Thymus (tissue), 11 donors: ENCODE results near the gene RGL1. TPM values are rescaled to one million over a fixed set of nuclear protein-coding genes. Genes with fewer than 3 reads are reported as not detected.

Experiments used
- DNase-seq, 9 donors: peaks; one replicate each; pipeline ENCODE4 v3.0.0-alpha.2; 2013; ENCODE audit warnings: low spot score in 9 of 9, low read depth in 6 of 9, missing footprints in 1 of 9
- H3K27ac ChIP-seq, 2 donors: one replicate each; pipeline ENCODE4 v1.5.1; 2013; ENCODE audit warnings: control low read depth in 1 of 2, low read depth in 1 of 2, low read length in 1 of 2, mild to moderate bottlenecking in 1 of 2, moderate library complexity in 1 of 2
- H3K27me3 ChIP-seq, 2 donors: one replicate each; pipeline ENCODE4 v1.5.1; 2013; ENCODE audit warnings: low read length in 1 of 2; ENCODE audit not compliant: control insufficient read depth in 2 of 2, insufficient read depth in 1 of 2
- H3K36me3 ChIP-seq, 2 donors: one replicate each; pipeline ENCODE4 v1.5.1; 2013; ENCODE audit warnings: low read length in 1 of 2, mild to moderate bottlenecking in 1 of 2, moderate library complexity in 1 of 2; ENCODE audit not compliant: control insufficient read depth in 2 of 2, insufficient read depth in 2 of 2
- H3K4me1 ChIP-seq, 2 donors: one replicate each; pipeline ENCODE4 v1.5.1; 2013; ENCODE audit warnings: low read length in 2 of 2; ENCODE audit not compliant: control insufficient read depth in 2 of 2, insufficient read depth in 2 of 2
- H3K4me3 ChIP-seq, 2 donors: one replicate each; pipeline ENCODE4 v1.5.1; 2013; ENCODE audit warnings: low read length in 2 of 2, control low read depth in 1 of 2, mild to moderate bottlenecking in 1 of 2
- H3K9me3 ChIP-seq, 2 donors: one replicate each; pipeline ENCODE4 v1.5.1; 2013; ENCODE audit warnings: low read length in 1 of 2, mild to moderate bottlenecking in 1 of 2; ENCODE audit not compliant: control insufficient read depth in 2 of 2, insufficient read depth in 1 of 2
- WGBS: extraction: QIAGEN DNeasy Blood & Tissue Kit; methylation state at CpG from one replicate; pipeline ENCODE4 v1.1.7; 2013; 5-methylcytosine and 5-hydroxymethylcytosine counted together
- polyA plus RNA-seq: library from polyadenylated mRNA; stranded (reverse); fragments of 200-250 nt; gene quantifications from one replicate; pipeline ENCODE4 v1.2.3, GENCODE V29; 2013
- total RNA-seq: library from RNA; stranded (reverse); fragments of 120-200 nt; gene quantifications from one replicate; pipeline ENCODE4 v1.2.4, GENCODE V29; 2013
- donor health status: healthy.

The RGL1 gene
- total and polyA plus RNA-seq, 2 donors: 9.1 to 11.9 TPM

DNA sequence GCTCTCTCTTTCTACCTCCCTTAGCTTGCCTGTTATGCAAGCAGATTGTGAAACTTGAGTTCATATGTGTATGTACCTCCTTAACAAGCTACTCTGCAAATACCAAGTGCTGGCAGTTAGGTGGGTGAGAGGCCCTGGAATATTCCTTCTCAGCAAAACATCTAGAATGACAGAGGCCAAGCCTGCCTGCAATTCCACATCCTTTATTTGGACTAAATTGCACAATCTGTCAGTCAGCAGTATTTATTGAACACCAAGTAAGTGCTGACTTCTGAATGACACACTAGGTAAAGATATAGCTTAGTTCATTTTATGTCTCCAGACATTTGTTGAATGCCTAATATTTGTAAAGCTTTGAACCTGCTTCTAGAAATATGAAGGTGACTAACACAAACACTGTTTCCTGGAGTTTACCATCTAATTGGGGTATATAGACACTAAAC, 87.5 kb downstream of the RGL1 start:
- Histone ChIP-seq H3K4me3 (no peak overlapping the region), H3K9me3 (no peaks in the 10 kb centered on the region), H3K36me3 (peaks cover 0 to under 1% of the 10 kb centered on the region in 2 donors), H3K4me1 (peaks cover 8 to 14% of the 10 kb centered on the region in 2 donors), H3K27ac (no peak overlapping the region), H3K27me3 (no peaks in the 10 kb centered on the region)
- no peak for DNase-seq

GRCh38 chr1:183893561-183894289, 88.8 kb downstream of the RGL1 start:
- Histone ChIP-seq H3K9me3 (no peaks in the 10 kb centered on the region), H3K36me3 (peaks cover 0 to 2% of the 10 kb centered on the region in 2 donors), H3K27me3 (no peaks in the 10 kb centered on the region), H3K27ac (no peak overlapping the region), H3K4me1 (peaks cover under 1 to 8% of the 10 kb centered on the region in 2 donors), H3K4me3 (no peak overlapping the region)
- 97% methylated on average over 3 of the region's 3 CpGs for WGBS
- no peak for DNase-seq

DNA sequence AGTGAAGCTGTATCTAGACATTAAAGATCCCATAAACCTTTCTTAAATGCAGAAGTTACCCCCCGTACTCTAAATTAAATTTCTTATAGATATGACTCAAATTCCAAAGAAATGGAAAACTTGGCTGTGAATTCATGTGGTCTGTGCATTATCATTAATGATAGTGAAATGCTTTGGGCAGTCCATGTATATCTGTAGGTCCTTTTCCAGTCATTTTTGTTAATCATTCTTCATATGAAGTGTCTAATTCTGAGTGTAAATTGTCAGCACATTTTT, 89.3 kb downstream of the RGL1 start:
- Histone ChIP-seq H3K4me1 (peaks cover 0 to 5% of the 10 kb centered on the region in 2 donors), H3K27me3 (no peaks in the 10 kb centered on the region), H3K4me3 (no peak overlapping the region), H3K36me3 (peaks cover 0 to 2% of the 10 kb centered on the region in 2 donors), H3K9me3 (no peaks in the 10 kb centered on the region), H3K27ac (no peak overlapping the region)
- DNase-seq: no peak
- WGBS: 99% methylated on average over 1 of the region's 1 CpG

DNA sequence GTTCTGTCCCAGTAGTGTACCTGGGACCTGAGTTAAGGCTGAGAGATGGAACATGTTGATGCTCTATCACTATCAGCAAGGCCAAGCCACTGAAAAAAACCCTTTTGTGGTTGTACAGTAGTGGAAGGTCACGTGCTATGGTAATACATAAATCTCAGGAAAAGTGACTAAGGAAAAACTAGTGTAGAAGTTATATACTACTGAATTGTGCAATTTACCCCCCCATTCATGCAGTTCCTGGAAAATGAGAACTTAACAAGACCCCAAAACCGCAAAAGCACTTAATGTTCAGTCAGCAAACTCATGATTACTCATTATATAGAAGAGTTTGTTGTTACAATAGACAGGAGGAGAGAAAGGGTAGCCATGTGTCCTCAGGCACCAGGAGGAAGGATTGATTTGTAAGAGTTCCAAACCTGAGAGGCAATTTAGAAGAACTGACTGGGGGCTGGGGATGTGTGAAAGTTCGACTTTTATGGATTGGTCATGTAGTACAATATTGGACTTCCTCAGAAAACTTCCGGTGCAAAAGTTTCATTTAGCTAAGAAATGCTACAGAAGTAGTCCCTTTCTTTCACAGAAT, 91.6 kb downstream of the RGL1 start:
- DNase-seq: no peak
- H3K4me1 ChIP-seq: no peaks in the 10 kb centered on the region
- WGBS: 17% methylated on average over 4 of the region's 4 CpGs
- no peaks in the 10 kb centered on the region for H3K27me3 ChIP-seq
- peaks cover 0 to 2% of the 10 kb centered on the region in 2 donors for H3K36me3 ChIP-seq
- H3K9me3 ChIP-seq: no peaks in the 10 kb centered on the region
- H3K4me3 ChIP-seq: no peak overlapping the region
- no peak overlapping the region for H3K27ac ChIP-seq

GRCh38 chr1:183898001-183898396, 93.1 kb downstream of the RGL1 start:
- DNase-seq: no peak
- Histone ChIP-seq H3K9me3 (no peaks in the 10 kb centered on the region), H3K36me3 (peaks cover 0 to 2% of the 10 kb centered on the region in 2 donors), H3K27me3 (no peaks in the 10 kb centered on the region), H3K4me3 (no peak overlapping the region), H3K4me1 (no peaks in the 10 kb centered on the region), H3K27ac (no peak overlapping the region)
- WGBS: 78% methylated on average over 2 of the region's 2 CpGs

DNA sequence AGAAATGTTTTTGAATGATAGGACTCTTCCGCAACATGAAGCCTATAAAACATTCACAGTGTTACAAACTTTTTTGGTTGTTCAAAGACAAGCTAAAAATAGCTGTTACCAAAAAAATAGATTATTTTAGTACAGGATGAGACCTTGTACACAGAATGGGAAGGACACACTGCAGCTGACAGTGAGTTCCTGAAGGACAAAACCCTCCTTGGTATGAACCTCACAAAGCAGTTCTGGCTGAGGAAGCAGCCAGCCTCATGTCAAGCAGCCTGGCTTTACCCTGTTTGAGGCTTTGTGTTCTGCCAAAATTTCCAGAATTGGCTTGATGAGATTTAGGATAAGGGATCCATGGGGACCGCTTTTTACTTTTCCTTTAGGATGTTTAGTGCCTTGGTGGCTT, 93.7 kb downstream of the RGL1 start:
- H3K4me3 ChIP-seq: no peak overlapping the region
- no peaks in the 10 kb centered on the region for H3K27me3 ChIP-seq
- H3K9me3 ChIP-seq: no peaks in the 10 kb centered on the region
- H3K36me3 ChIP-seq: peaks cover 0 to 2% of the 10 kb centered on the region in 2 donors
- no peak overlapping the region for H3K27ac ChIP-seq
- DNase-seq: no peak
- H3K4me1 ChIP-seq: no peaks in the 10 kb centered on the region
- 70% methylated on average over 2 of the region's 2 CpGs for WGBS

DNA sequence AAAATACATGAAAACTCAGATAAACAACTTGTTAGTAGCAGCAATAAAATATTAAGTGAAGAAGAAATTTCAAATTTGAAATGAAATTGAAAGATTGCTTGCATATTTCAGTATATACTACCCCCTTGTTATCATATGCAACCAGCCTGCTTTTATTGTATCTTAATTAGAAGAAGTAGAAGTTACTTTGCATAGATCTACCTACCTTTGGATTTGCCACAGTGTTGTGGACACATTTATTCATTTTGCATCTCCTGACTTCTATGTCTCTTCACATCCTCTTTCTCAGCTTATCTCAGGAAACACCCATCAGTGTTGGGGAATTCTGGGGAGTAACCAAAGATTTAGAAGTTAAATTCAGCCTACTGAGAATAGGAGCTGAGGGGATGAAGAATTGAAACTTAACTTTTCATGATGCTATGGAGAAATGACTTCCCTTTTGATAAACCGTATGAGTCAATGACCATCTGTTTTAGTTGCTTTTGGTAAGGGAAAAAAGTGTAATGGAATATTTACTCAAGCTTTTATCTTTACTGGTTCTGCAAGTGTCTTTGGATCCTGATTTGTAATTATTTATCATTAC, 96.9 kb downstream of the RGL1 start:
- peaks cover 0 to 3% of the 10 kb centered on the region in 2 donors for H3K36me3 ChIP-seq
- H3K9me3 ChIP-seq: no peaks in the 10 kb centered on the region
- no peaks in the 10 kb centered on the region for H3K27me3 ChIP-seq
- 11% methylated on average over 1 of the region's 1 CpG for WGBS
- no peak overlapping the region for H3K4me3 ChIP-seq
- H3K27ac ChIP-seq: no peak overlapping the region
- peak in 1 of 9 donors; percentile 20 for DNase-seq
- H3K4me1 ChIP-seq: no peaks in the 10 kb centered on the region

DNA sequence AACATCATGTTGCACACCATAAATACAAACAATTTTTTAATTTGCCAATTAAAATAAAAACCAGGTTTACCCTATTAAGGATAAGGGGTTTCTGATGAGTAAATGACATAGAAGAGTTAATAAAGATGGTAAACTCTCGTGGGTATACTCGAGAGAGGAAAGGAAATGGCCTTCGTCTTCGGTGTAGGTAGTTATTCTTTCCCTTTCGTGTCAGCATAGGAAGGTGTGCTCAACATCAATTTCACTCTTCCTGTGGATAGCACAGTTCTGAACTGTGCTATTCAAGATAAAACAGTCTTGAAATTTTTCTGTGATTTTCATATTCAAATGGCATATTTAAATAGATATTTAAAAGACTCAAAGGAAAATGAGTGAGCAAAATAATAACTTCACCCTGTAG, 98.2 kb downstream of the RGL1 start:
- 77% methylated on average over 5 of the region's 5 CpGs for WGBS
- peaks cover 0 to 3% of the 10 kb centered on the region in 2 donors for H3K36me3 ChIP-seq
- H3K4me3 ChIP-seq: no peak overlapping the region
- H3K27ac ChIP-seq: no peak overlapping the region
- H3K27me3 ChIP-seq: no peaks in the 10 kb centered on the region
- no peaks in the 10 kb centered on the region for H3K9me3 ChIP-seq
- DNase-seq: no peak
- H3K4me1 ChIP-seq: no peaks in the 10 kb centered on the region

DNA sequence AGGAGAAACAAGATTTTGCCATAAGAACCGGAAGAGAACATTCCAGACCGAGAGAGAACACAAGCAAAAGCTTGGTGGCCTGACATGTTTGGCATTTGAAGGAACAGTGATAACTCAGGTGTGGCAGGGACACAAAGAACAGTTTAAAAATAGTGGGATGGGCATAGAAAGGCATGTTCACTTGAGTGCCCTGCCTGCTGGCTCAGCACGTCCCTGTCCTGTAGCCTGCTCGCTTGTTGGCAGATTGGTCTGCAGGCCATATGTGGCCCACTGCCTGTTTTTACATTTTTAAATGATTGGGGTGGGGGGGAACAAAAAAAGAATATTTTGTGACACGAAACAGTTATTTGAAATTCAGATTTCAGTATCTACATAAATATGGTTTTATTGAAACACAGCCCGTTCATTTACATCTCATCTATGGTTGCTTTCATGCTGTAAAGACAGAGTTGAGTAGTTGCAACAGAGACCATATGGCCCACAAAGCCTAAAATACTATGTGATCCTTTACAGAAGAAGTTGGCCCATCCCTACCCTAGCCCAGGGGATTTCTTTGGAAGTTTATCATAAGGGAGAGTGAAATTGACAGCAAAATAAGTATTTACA, 100.7 kb downstream of the RGL1 start:
- H3K27me3 ChIP-seq: no peaks in the 10 kb centered on the region
- no peak overlapping the region for H3K27ac ChIP-seq
- peaks cover 0 to 3% of the 10 kb centered on the region in 2 donors for H3K36me3 ChIP-seq
- no peaks in the 10 kb centered on the region for H3K4me1 ChIP-seq
- DNase-seq: no peak
- H3K4me3 ChIP-seq: no peak overlapping the region
- 94% methylated on average over 6 of the region's 6 CpGs for WGBS
- H3K9me3 ChIP-seq: no peaks in the 10 kb centered on the region
